ENCODE data around the gene RCAN2. TPM values are rescaled to one million over a fixed set of nuclear protein-coding genes. Genes with fewer than 3 reads are reported as not detected.
"Not testable (repeated sequence)": the region's sequence is repeated elsewhere in the genome, so short reads cannot be mapped to it uniquely, and the experiment has no call there.

The RCAN2 gene
- total and polyA plus RNA-seq, 8 donors, result 2.5 to 35.8 (median 3.1) TPM

GRCh38 chr6:46393940-46394337 lies 97.3 kb downstream of the RCAN2 start:
- no peak for DNase-seq
- Histone ChIP-seq H3K4me1 (no peaks in the 10 kb centered on the region), H3K9me3 (no peaks in the 10 kb centered on the region), H3K36me3 (no peaks in the 10 kb centered on the region), H3K27ac (no peak overlapping the region), H3K27me3 (no peaks in the 10 kb centered on the region), H3K4me3 (no peak overlapping the region)
- no peak for ATAC-seq
- TF ChIP-seq, protein P1, sequence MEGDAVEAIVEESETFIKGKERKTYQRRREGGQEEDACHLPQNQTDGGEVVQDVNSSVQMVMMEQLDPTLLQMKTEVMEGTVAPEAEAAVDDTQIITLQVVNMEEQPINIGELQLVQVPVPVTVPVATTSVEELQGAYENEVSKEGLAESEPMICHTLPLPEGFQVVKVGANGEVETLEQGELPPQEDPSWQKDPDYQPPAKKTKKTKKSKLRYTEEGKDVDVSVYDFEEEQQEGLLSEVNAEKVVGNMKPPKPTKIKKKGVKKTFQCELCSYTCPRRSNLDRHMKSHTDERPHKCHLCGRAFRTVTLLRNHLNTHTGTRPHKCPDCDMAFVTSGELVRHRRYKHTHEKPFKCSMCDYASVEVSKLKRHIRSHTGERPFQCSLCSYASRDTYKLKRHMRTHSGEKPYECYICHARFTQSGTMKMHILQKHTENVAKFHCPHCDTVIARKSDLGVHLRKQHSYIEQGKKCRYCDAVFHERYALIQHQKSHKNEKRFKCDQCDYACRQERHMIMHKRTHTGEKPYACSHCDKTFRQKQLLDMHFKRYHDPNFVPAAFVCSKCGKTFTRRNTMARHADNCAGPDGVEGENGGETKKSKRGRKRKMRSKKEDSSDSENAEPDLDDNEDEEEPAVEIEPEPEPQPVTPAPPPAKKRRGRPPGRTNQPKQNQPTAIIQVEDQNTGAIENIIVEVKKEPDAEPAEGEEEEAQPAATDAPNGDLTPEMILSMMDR (IDR thresholded peaks at IDR 0.05), result no peak
- intact Hi-C loops (cut with DNase I), result no loop called here

DNA sequence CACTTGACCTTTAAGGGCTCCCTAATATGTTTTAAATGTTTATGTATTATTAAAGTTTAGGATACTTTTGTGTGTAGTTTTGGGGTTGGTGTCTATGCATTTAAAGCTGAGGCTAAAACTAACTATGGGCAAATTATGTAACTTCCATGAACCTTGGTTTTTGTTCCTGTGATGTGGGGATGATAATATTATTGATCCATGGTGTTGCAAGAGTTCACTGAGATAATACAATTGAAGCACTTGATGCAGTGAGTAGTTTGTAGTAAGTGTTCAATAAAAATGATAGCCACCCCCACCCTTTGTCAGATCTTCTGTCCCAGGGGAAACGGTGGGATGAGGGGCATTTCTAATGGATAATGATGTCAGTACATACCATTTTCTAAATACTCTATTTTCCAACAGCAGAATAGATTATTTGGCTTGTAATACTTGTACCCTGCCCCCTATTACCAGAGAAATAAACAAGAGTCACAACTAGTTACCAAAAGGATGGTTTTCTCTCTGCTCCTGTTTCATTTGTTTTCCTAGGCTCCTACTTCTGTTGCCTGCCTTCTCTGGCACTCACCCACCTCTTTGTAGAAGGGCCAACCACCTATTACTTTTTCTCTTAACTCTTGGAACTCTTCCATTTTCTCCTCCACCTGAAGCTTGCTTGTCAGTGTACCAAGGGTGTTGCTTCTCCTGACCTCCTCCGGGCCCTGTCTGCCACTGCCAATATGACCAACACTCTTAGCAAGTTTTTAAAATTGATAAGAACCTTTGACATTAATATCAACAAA lies 97.9 kb downstream of the RCAN2 start:
- DNase-seq, result no peak
- no peaks in the 10 kb centered on the region for H3K36me3 ChIP-seq
- no peaks in the 10 kb centered on the region for H3K27me3 ChIP-seq
- TF ChIP-seq, protein P1 (IDR thresholded peaks at IDR 0.05), result no peak
- ATAC-seq, result peak; percentile 66
- intact Hi-C loops (cut with DNase I), result no loop called here
- H3K4me1 ChIP-seq, result no peaks in the 10 kb centered on the region
- no peak overlapping the region for H3K27ac ChIP-seq
- H3K9me3 ChIP-seq, result no peaks in the 10 kb centered on the region
- no peak overlapping the region for H3K4me3 ChIP-seq

- H3K9me3 ChIP-seq, result no peaks in the 10 kb centered on the region
- TF ChIP-seq, protein P1 (IDR thresholded peaks at IDR 0.05), result no peak
- H3K4me1 ChIP-seq, result no peaks in the 10 kb centered on the region
- no peak overlapping the region for H3K4me3 ChIP-seq
- no peak for DNase-seq
- H3K27me3 ChIP-seq, result no peaks in the 10 kb centered on the region
- intact Hi-C loops (cut with DNase I), result no loop called here
- no peaks in the 10 kb centered on the region for H3K36me3 ChIP-seq
- H3K27ac ChIP-seq, result no peak overlapping the region
- ATAC-seq, result no peak
Measured at GRCh38 chr6:46392294-46392693, 99.0 kb downstream of the RCAN2 start.

- ATAC-seq (no peak), DNase-seq (no peak)
- Histone ChIP-seq H3K9me3 (no peaks in the 10 kb centered on the region), H3K27ac (no peak overlapping the region), H3K4me3 (no peak overlapping the region), H3K27me3 (no peaks in the 10 kb centered on the region), H3K36me3 (no peaks in the 10 kb centered on the region), H3K4me1 (no peaks in the 10 kb centered on the region)
- TF ChIP-seq, protein P1 (IDR thresholded peaks at IDR 0.05), result no peak
- intact Hi-C loops (cut with DNase I), result no loop called here
Measured at GRCh38 chr6:46390153-46390876, 100.9 kb downstream of the RCAN2 start.

GRCh38 chr6:46387728-46388127 lies 103.5 kb downstream of the RCAN2 start:
- H3K36me3 ChIP-seq; intact Hi-C loops (cut with DNase I); H3K27me3 ChIP-seq; H3K9me3 ChIP-seq; H3K27ac ChIP-seq; ATAC-seq; H3K4me3 ChIP-seq; H3K4me1 ChIP-seq; DNase-seq: not testable (repeated sequence)
